Measurements from ENCODE around the gene PRKAR2B.

PRKAR2B gene

GRCh38 chr7:107044347-107045194 lies at the start of gene PRKAR2B:
TSS of gene PRKAR2B (plus strand) at chr7:107044705. CDS start at chr7:107044908, 203 bp downstream.
- DNase-seq = peak; percentile 54

- no peak for DNase-seq
These were observed 49.7 kb upstream of the PRKAR2B start for GRCh38 chr7:106994833-106995232.

GRCh38 chr7:106997487-106998271 lies 46.8 kb upstream of the PRKAR2B start:
- no peak for DNase-seq

GRCh38 chr7:106999023-106999422 lies 45.5 kb upstream of the PRKAR2B start:
- no peak for DNase-seq

GRCh38 chr7:107001490-107001889 lies 43.0 kb upstream of the PRKAR2B start:
- no peak for DNase-seq

- no peak for DNase-seq
These were observed 42.4 kb upstream of the PRKAR2B start for GRCh38 chr7:107002126-107002525.

GRCh38 chr7:107002529-107002998 lies 41.9 kb upstream of the PRKAR2B start:
- DNase-seq = no peak

GRCh38 chr7:107007007-107007891 lies 37.3 kb upstream of the PRKAR2B start:
- DNase-seq = no peak

GRCh38 chr7:107007892-107008287 lies 36.6 kb upstream of the PRKAR2B start:
- no peak for DNase-seq

- no peak for DNase-seq
These were observed 34.7 kb upstream of the PRKAR2B start for GRCh38 chr7:107009846-107010203.

- DNase-seq = no peak
These were observed 31.8 kb upstream of the PRKAR2B start for GRCh38 chr7:107012691-107013090.

GRCh38 chr7:107014387-107015023 lies 30.0 kb upstream of the PRKAR2B start:
- no peak for DNase-seq

- no peak for DNase-seq
These were observed 28.2 kb upstream of the PRKAR2B start for GRCh38 chr7:107016312-107016711.

GRCh38 chr7:107017965-107018719 lies 26.4 kb upstream of the PRKAR2B start:
- no peak for DNase-seq

GRCh38 chr7:107020400-107020799 lies 24.1 kb upstream of the PRKAR2B start:
- no peak for DNase-seq

GRCh38 chr7:107021600-107021999 lies 22.9 kb upstream of the PRKAR2B start:
- DNase-seq = no peak

- DNase-seq = no peak
These were observed 20.9 kb upstream of the PRKAR2B start for GRCh38 chr7:107023522-107024151.

GRCh38 chr7:107024906-107025305 lies 19.6 kb upstream of the PRKAR2B start:
- DNase-seq = no peak

GRCh38 chr7:107025449-107026103 lies 18.9 kb upstream of the PRKAR2B start:
- no peak for DNase-seq

- DNase-seq = no peak
These were observed 18.3 kb upstream of the PRKAR2B start for GRCh38 chr7:107026166-107026565.

GRCh38 chr7:107027208-107027607 lies 17.3 kb upstream of the PRKAR2B start:
- DNase-seq = no peak
